Fibroblast of mammary gland (primary cell): ENCODE results near the gene ACOT8.

Experiments used
- DNase-seq: peaks from one replicate; pipeline ENCODE4 v3.0.0-alpha.2; 2010; ENCODE audit warnings: low read depth
- H3K4me3 ChIP-seq: 2 replicates; pipeline ENCODE4 v1.5.1; 2011; ENCODE audit warnings: low read depth, mild to moderate bottlenecking, low read length, moderate library complexity; ENCODE audit not compliant: control insufficient read depth
- CTCF ChIP-seq: conservative IDR thresholded peaks from 2 replicates; pipeline ENCODE4 v1.5.1; 2011; ENCODE audit warnings: low read depth, low read length, inconsistent platforms; ENCODE audit not compliant: control insufficient read depth, insufficient read depth

ACOT8 gene

DNA sequence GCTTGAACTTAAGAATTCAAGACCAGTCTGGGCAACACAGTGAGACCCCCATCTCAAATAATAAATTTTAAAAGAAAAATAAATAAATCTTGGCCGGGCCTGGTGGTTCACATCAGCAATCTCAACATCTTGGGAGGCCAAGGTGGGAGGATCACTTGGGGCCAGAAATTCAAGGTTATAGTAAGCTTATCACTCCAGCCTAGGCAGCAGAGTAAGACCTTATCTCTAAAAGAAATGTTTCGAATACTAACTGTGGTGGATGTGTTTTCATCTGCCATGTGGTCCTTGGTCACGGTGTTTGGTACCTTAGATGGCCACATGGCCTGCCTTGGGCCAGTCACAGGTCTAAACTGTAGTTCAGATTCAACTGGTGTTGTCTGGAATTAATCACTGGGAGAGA lies 39.0 kb downstream of the ACOT8 start:
- DNase-seq = no peak
- TF ChIP-seq CTCF = no peak
- H3K4me3 ChIP-seq = no peak overlapping the region

GRCh38 chr20:45817376-45818194 lies 39.6 kb downstream of the ACOT8 start:
- no peak overlapping the region for H3K4me3 ChIP-seq
- peak; percentile 83 for DNase-seq
- TF ChIP-seq CTCF = no peak

- DNase-seq = no peak
Observed at GRCh38 chr20:45816951-45817350, 40.2 kb downstream of the ACOT8 start.

DNA sequence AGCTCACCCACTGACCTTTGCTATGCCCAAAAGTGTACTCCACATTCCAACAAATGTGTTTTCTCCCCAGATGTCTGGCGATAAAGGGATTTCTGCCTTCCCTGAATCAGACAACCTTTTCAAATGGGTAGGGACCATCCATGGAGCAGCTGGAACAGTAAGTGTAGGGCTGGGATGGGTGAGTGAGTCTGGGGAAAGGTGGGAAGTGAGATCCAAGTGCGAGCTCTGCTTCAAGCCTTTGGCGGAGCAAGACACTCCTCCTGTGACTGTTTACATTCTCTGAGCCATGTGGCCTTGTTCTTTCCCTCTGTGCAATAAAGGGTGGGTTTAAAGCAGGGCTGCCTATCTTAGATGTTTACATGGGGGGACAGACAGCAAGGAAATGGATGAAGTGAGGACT lies 42.9 kb downstream of the ACOT8 start:
- TF ChIP-seq CTCF = no peak
- no peak for DNase-seq
- H3K4me3 ChIP-seq = peak overlapping the region; percentile 37

More at GRCh38 chr20:45816951-45817350, 40.2 kb downstream of the ACOT8 start:
- H3K4me3 ChIP-seq = no peak overlapping the region
- TF ChIP-seq CTCF = no peak

DNA sequence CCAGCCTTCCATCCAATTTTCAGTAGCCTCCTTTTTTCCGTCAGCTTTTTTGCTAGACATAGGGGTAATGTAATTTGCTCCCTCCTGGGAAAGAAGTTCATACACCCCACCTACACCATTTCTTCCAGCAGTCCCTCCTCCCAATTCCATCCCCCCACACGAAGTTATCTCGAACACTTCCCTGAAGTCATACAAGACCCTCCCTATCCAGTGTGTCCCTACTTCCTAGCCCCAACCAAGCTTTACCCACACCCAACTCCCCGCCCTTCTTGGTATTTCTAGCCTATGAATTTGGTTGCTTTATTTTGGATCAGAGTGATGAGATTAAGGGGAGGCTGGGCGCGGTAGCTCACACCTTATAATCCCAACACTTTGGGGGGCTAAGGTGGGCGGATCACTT lies 43.7 kb downstream of the ACOT8 start:
- H3K4me3 ChIP-seq = peak overlapping the region; percentile 89
- DNase-seq = no peak
- no peak for TF ChIP-seq CTCF

- H3K4me3 ChIP-seq = peak overlapping the region; percentile 89
- no peak for TF ChIP-seq CTCF
- DNase-seq = no peak
Observed at GRCh38 chr20:45813006-45813340, 44.2 kb downstream of the ACOT8 start.
